Type B pancreatic cell (in vitro differentiated cells): ENCODE measurements around the gene IPO7. TPM values are rescaled to one million over a fixed set of nuclear protein-coding genes. Genes with fewer than 3 reads are reported as not detected.

ENCODE experiments used
- DNase-seq: peaks from one replicate; pipeline ENCODE4 v3.0.0; 2021; ENCODE audit warnings: mixed read lengths; ENCODE audit not compliant: unreplicated experiment; ENCODE audit errors: extremely low spot score
- H3K27ac Mint-ChIP-seq: 2 replicates; pipeline ENCODE4 v1.8.0; 2021; ENCODE audit warnings: mild to moderate bottlenecking, mixed read lengths
- H3K27me3 Mint-ChIP-seq: 2 replicates; pipeline ENCODE4 v1.8.0; 2021; ENCODE audit warnings: mixed read lengths
- H3K36me3 Mint-ChIP-seq: 2 replicates; pipeline ENCODE4 v1.8.0; 2021; ENCODE audit warnings: mixed read lengths
- H3K4me1 Mint-ChIP-seq: one replicate; pipeline ENCODE4 v1.8.0; 2021; ENCODE audit warnings: mixed read lengths; ENCODE audit not compliant: unreplicated experiment
- H3K4me3 Mint-ChIP-seq: 2 replicates; pipeline ENCODE4 v1.8.0; 2021; ENCODE audit warnings: mild to moderate bottlenecking, mixed read lengths
- H3K9me3 Mint-ChIP-seq: 2 replicates; pipeline ENCODE4 v1.8.0; 2021; ENCODE audit warnings: mixed read lengths
- CTCF ChIP-seq: fragments of 200-600 bp; sonication (generic); conservative IDR thresholded peaks from 2 replicates; pipeline ENCODE4 v1.5.0; 2021; ENCODE audit warnings: antibody characterized with exemption, mild to moderate bottlenecking
- total RNA-seq: library from RNA; stranded (reverse); gene quantifications from 2 replicates; pipeline ENCODE4 v1.2.1, GENCODE V29; 2021; ENCODE audit warnings: low replicate concordance

Gene IPO7
- total RNA-seq, 1 donor from 2014 or later: 159 TPM

GRCh38 chr11:9490376-9490775, 105.9 kb downstream of the IPO7 start:
- no peaks in the 10 kb centered on the region for H3K9me3 Mint-ChIP-seq
- no peak overlapping the region for H3K4me3 Mint-ChIP-seq
- H3K27me3 Mint-ChIP-seq: no peaks in the 10 kb centered on the region
- no peaks in the 10 kb centered on the region for H3K4me1 Mint-ChIP-seq
- no peak for DNase-seq
- peaks cover 28% of the 10 kb centered on the region for H3K36me3 Mint-ChIP-seq
- no peak for TF ChIP-seq CTCF
- H3K27ac Mint-ChIP-seq: no peak overlapping the region

- Mint-ChIP-seq H3K4me1 (no peaks in the 10 kb centered on the region), H3K36me3 (peaks cover 30% of the 10 kb centered on the region), H3K27ac (no peak overlapping the region), H3K27me3 (no peaks in the 10 kb centered on the region), H3K4me3 (no peak overlapping the region), H3K9me3 (no peaks in the 10 kb centered on the region)
- no peak for TF ChIP-seq CTCF
- DNase-seq: no peak
Observed at GRCh38 chr11:9493492-9493891, 109.0 kb downstream of the IPO7 start.

GRCh38 chr11:9494316-9494715, 109.9 kb downstream of the IPO7 start:
- H3K9me3 Mint-ChIP-seq: no peaks in the 10 kb centered on the region
- H3K27ac Mint-ChIP-seq: no peak overlapping the region
- H3K4me1 Mint-ChIP-seq: no peaks in the 10 kb centered on the region
- no peaks in the 10 kb centered on the region for H3K27me3 Mint-ChIP-seq
- no peak overlapping the region for H3K4me3 Mint-ChIP-seq
- H3K36me3 Mint-ChIP-seq: peaks cover 30% of the 10 kb centered on the region
- DNase-seq: no peak
- no peak for TF ChIP-seq CTCF

- peaks cover 26% of the 10 kb centered on the region for H3K36me3 Mint-ChIP-seq
- H3K9me3 Mint-ChIP-seq: no peaks in the 10 kb centered on the region
- no peak for TF ChIP-seq CTCF
- H3K27me3 Mint-ChIP-seq: no peaks in the 10 kb centered on the region
- no peak overlapping the region for H3K27ac Mint-ChIP-seq
- H3K4me1 Mint-ChIP-seq: no peaks in the 10 kb centered on the region
- DNase-seq: no peak
- no peak overlapping the region for H3K4me3 Mint-ChIP-seq
Observed at GRCh38 chr11:9495803-9496514, 111.5 kb downstream of the IPO7 start.

Other genes with a start within 250 kb of the IPO7 start
- gene DENND5A, start 119.3 kb upstream of the IPO7 start, total RNA-seq: 38.7 and 76.0 TPM in 2 replicates
- 46.5 and 49.6 TPM in 2 replicates for gene TMEM41B, start 70.1 kb upstream of the IPO7 start, total RNA-seq
- 30.3 and 38.8 TPM in 2 replicates for gene ZNF143, start 76.4 kb downstream of the IPO7 start, total RNA-seq
- gene WEE1, start 189.0 kb downstream of the IPO7 start, total RNA-seq: 80.1 and 104 TPM in 2 replicates